HG03097 (cell line): ENCODE measurements around the gene MAP3K21.

ENCODE experiments used
- ATAC-seq: cut with Tn5 transposase; IDR thresholded peaks from one replicate; pipeline ENCODE4 v1.9.1; 2021; ENCODE audit not compliant: unreplicated experiment, low FRiP score

The MAP3K21 gene

DNA sequence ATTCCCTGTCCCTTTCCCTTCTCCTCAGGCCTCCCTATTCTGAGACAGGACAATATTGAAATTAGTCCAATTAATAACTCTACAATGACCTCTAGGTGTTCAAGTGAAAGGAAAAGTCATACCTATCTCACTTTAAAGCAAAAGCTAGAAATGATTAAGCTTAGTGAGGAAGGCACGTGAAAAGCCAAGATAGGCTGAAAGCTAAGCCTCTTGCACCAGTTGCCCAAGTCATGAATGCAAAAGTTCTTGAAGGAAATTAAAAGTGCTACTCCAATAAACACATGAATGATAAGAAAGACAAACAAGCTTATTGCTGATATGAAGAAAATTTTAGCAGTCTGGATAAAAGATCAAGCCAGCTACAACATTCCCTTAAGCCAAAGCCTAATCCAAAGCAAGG, 3.8 kb upstream of the MAP3K21 start:
- ATAC-seq = no peak

DNA sequence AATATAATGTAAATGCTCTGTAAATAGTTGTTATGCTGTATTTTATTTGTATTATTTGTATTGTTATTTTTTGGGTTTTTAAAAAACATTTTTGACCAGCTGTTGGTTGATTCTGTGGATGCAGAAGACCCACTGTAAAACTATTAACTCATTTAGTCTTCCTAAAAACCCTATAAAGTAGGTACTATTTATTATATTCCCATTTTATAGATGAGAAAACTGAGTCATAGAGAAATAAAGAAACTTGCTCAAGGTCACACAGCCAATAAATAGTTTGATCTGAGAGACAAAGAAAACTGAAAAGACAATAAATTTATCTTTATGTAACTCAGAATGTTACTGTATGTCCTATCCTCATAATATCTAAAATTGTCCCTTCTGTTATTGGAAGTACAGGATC, 1.2 kb upstream of the MAP3K21 start:
- no peak for ATAC-seq

DNA sequence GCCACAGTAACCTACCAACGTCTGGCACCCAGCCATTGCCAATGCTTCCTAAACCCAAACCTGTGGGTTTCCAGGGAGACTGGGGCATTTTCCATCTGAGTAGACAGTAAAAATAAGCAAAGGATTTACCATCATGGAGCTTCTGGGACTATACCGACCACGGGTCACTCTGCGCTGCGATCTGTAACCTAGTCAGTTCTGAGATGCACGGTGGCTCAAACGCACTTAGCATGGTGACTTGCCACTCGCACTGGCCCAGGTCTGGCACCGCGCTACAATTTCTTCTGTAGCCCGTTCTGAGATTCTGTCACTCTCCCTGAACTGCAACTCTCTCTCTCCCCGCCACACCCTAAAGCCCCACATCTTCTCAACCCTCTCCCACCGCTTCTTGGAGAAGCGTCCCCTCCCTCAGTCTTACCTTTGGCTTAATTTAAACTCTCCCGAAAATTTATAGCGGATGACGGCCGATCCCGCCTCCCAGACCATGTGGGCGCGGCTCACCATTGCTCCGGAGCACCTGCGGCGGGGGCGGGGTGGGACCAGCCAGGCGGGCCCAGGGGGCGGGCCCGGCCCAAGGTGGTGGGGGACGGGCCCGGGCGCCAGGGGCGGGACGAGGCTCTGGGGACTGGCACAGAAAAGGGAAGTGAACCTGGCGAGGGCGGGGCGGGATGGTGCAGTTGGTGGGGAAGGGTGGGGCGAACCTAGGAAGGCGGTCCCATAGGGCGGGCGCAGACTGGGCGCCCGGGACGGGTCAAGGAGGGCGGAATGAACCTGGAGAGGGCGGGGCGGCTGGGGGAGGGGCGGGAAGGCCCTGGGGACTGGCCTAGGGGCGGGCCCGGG, 493 bp upstream of the MAP3K21 start:
- peak; percentile 96 for ATAC-seq

DNA sequence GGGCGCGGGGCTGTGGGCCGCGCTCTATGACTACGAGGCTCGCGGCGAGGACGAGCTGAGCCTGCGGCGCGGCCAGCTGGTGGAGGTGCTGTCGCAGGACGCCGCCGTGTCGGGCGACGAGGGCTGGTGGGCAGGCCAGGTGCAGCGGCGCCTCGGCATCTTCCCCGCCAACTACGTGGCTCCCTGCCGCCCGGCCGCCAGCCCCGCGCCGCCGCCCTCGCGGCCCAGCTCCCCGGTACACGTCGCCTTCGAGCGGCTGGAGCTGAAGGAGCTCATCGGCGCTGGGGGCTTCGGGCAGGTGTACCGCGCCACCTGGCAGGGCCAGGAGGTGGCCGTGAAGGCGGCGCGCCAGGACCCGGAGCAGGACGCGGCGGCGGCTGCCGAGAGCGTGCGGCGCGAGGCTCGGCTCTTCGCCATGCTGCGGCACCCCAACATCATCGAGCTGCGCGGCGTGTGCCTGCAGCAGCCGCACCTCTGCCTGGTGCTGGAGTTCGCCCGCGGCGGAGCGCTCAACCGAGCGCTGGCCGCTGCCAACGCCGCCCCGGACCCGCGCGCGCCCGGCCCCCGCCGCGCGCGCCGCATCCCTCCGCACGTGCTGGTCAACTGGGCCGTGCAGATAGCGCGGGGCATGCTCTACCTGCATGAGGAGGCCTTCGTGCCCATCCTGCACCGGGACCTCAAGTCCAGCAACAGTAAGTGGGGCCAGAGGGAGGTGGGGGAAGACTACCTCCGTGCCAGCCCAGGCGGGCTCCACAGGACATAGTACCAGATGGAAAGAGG, 808 bp downstream of the MAP3K21 start:
- peak; percentile 3 for ATAC-seq

DNA sequence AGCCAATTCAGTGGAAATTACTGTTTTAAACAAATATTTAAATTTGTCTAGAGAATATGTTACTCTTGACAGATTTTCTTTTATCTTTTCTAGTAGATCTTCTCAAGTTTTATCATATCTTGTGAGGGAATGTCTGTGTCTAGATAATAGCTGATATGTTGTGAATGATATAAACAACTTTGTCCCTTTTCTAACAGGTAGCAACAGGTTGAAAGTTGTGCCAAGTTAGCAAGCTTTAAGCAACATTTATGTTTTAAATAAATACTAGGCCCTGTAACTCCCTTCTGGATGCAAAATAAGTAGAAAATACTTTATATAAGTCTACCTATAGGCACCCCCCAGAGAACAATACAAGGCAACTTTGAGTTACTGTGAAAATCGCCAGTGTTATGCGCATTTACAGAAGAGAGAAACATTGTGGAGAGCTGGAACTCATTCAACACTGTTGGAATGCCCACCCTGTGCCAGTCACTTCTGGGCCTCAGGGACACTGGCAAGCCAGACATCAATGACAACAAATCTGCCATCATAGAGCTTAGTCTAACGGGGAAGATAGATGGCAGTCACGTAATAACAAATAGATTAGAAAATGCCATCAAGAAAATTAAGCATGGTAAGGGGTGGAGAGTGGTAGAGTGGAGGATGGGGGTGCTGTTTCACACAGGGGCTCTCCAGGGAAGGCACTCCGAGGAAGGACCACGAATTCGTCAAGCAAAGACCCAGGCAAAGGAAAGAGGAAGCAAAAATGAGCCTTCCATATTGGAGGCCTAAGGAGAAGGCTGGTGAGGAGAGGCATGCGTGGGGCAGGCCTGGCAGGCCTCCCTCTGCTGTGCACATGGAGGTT, 4.4 kb downstream of the MAP3K21 start:
- ATAC-seq = no peak

DNA sequence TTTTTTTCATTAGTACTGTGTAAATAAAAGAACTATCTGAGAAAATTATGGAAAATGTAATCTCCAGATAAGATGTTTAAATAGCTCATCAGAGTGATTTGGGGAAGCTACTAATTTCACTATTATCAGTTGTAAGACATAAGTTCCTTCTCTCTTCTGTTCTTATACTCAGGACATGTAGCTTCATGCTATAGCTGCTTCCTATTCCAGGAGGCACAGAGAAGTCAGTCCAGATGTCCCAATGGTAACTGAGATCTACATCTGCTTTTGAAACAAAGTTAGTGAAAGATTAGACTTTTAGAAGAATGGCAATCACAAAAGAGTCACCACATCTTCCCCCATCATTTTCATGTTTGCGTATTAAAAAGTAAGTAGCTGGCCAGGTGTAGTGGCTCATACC, 5.6 kb downstream of the MAP3K21 start:
- no peak for ATAC-seq

DNA sequence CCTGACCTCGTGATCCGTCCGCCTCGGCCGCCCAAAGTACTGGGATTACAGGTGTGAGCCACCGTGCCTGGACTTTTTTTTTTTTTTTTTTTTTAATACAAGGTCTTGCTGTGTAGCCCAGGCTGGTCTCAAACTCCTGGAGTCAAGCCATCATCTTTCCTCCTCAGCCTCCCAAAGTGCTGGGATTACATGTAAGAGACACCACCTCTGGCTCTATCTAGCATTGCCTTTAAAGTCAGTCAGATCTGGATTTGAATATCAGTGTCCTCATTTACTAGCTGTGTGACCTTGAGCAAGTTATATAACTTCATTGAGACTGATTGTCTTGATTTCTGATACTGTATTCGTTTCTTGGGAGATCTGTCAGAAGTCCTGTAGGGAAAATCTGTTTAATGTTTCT, 6.6 kb downstream of the MAP3K21 start:
- no peak for ATAC-seq

DNA sequence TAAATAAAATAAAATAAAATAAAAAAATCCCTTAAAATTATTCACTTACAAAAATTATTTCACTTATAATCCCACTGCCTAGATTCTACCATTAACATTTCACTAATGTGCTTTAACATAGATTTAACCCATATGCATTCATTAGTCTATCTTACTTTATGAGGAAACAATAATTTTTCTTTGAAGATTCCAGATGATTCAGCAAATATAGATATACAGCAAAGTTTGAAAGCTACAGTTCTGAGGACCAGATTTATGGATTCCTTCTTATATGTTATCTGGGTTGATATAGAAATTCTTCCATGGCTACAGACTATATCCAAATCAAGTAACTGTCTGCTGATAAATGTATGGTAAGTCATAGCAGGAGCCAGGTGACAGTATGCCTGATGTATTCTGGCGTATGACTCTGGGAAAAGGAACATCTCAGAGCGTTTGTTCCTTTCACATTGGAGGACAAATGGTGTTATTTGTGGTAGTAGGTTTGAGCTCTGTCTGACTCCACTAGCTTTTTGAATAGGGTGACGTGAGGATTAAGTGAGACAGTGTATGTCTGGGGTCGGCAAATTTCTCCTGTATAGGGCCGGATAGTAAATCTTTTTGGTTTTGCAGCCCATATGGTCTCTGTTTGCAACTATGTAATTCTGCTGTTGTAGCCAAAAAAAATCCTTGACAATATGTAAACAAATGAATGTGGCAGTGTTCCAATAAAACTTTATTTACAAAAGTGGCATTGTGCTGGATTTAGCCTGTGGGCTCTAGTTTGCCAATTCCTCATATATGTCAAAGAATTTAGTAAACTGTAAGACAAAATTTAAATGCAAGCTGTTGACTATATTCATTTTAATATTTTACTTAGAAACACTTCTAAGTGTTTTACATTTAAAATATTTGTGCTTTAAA, 9.3 kb downstream of the MAP3K21 start:
- ATAC-seq = no peak

DNA sequence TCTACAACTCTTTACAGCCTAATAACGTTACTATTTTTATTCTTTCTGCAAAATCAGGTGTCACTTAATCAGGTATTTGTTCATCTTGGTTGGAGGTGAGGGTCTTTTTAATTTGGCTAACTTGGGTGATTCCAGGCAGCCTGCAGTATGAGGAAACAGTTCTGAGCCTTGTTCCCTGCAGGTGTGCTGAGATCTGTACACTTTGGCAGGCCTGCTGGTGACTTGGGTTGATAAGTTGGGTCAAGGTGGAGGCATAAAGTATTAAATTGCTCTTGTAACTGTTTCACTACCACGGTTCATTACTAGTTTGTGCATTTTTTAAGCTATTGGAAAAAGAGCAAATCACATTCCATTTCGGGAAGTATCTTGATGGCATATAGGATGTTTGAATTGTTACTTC, 10.0 kb downstream of the MAP3K21 start:
- no peak for ATAC-seq

DNA sequence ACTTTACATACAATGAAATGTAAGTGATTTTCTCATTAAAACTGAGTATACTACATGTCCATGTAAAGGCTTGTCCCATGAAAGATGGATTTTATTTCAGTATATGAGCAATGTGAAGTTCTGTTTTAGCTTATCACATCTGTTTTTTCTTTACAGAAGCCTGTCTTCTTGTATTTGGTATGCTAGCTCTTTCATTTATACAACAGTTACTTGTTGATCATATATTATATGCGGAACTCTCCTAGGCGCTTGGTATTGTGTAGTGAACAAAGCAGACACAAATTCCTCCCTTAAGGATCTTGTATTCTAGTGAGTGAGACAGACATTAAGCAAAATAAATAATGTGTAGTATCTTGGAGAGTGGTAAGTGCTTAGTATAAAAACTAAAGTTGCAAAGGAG, 10.6 kb downstream of the MAP3K21 start:
- no peak for ATAC-seq

DNA sequence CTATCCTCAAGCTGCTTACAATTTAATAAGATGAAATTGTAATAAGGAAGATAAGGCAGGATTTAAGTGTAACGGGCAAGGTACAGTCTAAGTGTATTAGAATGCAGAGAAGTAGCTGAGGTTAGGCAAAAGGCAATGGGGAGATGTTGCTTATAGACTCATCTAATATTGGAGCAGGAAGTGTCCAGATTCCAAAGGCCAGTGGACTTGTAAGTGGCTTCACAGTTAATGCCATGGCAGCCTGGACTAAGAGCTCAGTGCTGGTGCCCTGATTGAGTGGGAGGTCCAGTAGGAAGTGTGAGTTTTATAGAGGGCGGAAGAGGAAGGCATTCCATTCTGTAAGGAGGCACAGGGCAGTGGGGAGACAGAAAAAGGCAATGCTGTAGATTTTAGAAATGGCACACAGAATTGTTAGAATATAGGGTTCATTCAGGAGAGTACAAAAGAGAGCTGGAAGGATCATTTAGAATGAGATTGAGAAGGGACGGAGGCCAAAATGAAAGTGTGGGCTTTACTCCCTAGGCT, 12.6 kb downstream of the MAP3K21 start:
- ATAC-seq = no peak

DNA sequence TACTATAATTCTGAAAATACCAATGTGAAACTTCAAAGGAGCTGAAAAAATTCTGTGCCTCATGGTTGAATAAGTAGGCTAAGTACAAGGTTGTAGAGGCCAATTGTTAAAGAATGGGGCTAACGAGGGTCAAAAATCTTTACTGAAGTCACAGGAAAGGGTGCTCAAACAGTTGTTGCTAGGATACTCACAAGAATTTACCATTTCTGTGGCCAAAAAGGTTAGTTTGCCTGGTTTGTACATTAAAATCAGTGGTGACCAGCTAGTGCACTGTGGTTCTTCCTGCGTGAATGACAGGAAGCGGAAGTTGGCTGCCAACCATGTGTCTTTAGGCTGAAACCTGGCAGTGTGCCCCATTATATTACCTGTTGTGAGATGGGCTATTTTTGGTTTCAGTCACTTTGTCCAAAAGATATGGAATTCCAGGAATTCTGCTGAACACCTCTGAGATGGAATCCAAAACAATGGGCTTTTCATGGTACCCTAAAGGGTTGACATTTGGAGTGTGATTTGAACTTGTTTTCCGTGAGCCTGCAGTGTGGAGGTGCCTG, 13.5 kb downstream of the MAP3K21 start:
- ATAC-seq = no peak

DNA sequence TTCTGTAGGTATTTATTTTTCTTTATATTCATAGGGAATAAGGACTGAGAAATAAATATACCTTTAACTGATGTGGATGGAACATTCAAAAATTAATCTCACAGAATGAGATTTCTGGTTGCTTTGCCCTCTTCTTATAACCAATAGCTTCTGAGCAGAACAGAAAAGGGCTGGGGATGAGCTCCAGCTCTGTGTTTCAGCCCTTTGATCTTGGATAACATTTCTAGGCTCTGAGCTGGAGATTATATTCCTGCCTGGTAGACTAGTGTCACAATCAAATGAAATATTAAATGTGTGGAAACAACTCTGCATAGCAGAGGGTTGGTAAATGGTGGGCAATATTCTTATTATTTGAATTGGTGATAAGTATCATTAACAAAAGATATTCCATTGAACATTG, 14.6 kb downstream of the MAP3K21 start:
- no peak for ATAC-seq

DNA sequence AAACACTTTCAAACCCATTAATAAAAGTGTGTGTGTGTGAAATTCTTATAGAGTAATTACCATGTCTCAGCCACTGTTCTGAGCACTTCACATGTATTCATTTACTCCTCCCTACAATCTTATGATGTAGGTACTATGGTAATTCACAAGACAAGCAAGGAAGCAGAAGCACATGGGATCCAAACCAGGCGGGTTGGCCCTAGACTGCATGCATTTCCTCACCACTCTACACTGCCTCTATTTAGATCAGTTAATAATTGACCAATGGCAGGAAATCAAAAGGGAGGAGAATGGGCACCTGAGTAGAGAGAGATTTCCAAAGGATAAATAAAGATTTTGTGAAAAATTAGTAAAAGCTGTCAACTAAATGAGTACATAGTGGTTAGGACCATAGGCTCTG, 15.7 kb downstream of the MAP3K21 start:
- ATAC-seq = no peak

DNA sequence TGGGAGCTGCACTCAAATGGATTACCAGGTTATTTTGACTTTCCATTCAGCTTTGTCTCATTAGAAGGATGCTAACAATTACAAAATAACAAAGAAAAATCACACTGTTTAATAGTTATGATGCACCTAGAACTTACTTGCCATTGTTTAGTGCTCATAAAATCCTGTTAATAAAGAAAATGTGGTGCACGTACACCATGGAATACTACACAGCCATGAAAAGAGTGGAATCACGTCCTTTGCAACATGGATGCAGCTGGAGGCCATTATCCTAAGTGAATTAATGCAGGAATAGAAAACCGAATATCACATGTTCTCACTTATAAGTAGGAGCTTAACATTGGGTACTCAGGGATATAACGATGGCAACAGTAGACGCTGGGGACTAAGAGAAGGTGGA, 19.8 kb downstream of the MAP3K21 start:
- no peak for ATAC-seq

DNA sequence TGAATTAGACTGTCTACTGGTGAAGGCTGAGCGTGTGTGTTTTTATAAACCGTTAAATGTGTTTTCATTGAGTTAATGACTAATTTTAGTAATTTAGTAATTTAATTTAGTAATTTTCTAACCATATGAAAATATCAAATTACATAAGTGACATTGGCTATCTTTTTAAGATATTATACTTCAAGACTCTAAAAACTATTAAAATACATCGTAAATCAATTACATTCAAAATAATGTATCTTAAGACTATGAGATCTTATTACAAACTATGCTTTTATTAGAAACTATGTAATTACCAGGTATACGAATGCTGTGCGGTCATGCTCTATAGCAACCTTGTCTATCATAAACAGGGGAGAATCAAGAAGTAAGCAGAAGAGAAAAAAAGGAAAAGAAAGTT, 21.6 kb downstream of the MAP3K21 start:
- ATAC-seq = no peak

DNA sequence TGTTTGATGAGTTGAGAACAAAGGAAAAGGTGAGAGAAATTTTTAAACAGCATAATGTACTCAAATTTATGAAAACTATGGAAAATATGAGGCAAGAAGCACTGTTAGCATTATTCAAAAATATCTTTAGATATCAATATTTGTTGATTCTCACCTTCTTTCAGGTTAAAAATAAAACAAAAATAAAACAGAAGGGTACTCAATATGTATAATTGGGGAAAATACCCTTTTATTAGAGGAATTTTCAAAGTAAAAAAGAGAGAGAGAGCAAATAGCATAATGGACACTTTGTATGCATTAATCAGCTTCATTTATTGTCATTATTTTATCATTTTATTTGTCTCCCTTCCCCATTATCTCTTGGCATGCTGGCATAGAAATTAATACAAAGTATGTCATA, 27.5 kb downstream of the MAP3K21 start:
- no peak for ATAC-seq

DNA sequence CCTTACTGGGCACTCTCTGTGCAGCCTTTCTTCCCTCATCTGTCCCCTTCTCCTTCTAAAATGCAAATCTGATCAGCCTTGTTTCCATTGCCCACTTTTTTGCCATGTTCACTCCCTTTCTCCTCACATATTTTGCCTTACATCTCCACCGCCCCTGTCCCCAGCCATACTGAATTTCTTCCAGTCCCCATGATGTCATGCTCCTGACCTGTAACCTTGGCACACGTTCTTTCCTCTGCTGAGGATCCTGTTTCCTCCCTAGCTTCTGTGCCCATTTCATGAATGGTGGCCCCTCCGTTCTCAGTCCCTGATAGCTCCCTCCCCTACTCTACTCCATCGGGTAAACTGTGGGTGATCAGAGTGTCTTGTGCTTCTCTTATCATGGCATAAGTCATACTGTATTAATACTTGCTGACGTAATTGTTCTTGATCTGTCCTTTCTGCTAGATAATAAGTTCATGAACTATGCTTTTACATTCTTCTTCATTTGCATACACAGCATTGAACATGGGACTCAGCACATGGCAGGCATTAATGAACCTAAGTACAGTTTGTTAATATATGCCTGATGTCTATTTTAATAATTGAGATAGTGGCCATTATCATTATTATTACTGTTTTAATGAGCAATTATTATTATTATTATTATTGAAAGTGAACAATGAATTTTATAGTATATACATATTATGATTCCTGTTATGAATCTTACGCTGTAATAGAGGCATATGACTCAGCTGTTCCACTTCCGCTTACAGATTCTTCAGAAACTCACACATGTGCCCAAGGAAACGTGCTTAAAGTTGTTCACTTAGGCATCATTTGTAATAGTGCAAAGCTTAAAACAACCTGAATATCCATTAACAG, 28.5 kb downstream of the MAP3K21 start:
- ATAC-seq = no peak

DNA sequence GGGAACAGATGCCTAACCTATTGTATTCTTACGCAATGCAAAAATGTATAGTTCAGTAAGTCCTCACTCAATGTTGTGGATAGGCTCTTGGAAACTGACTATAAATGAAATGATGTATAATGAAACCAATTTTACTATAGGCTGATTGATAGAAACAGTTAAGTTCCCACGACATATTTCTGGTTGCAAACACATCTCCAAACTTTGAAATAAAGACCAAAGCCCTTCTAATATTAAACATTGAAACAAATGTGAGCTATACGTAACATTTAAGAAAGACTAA, 29.1 kb downstream of the MAP3K21 start:
- no peak for ATAC-seq
